Peyer's patch (tissue), 4 donors: ENCODE measurements around the gene MCRIP2.

Experiments
- POLR2A ChIP-seq, 2 donors: fragments of 450-650 bp; IDR thresholded peaks; one replicate each; pipeline ENCODE4 v1.5.1; 2017; ENCODE audit warnings: antibody characterized with exemption in 2 of 2, mild to moderate bottlenecking in 2 of 2, moderate library complexity in 2 of 2
- TF ChIP-seq, protein P1 (sequence below), 6 experiments: fragments of 450-650 bp in 4 of 6; fragments of 200-600 bp in 2 of 6; sonication (generic) in 1 of 6; IDR thresholded peaks; one replicate each; pipeline ENCODE4 v1.5.1; 2017 to 2019; ENCODE audit warnings: antibody characterized with exemption in 6 of 6, mild to moderate bottlenecking in 3 of 6, moderate library complexity in 1 of 6

- no peak for TF ChIP-seq POLR2A (IDR thresholded peaks at IDR 0.05)
- TF ChIP-seq, protein P1, sequence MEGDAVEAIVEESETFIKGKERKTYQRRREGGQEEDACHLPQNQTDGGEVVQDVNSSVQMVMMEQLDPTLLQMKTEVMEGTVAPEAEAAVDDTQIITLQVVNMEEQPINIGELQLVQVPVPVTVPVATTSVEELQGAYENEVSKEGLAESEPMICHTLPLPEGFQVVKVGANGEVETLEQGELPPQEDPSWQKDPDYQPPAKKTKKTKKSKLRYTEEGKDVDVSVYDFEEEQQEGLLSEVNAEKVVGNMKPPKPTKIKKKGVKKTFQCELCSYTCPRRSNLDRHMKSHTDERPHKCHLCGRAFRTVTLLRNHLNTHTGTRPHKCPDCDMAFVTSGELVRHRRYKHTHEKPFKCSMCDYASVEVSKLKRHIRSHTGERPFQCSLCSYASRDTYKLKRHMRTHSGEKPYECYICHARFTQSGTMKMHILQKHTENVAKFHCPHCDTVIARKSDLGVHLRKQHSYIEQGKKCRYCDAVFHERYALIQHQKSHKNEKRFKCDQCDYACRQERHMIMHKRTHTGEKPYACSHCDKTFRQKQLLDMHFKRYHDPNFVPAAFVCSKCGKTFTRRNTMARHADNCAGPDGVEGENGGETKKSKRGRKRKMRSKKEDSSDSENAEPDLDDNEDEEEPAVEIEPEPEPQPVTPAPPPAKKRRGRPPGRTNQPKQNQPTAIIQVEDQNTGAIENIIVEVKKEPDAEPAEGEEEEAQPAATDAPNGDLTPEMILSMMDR (IDR thresholded peaks at IDR 0.05), result peak in 1 of 6 experiments; percentile 2
These were observed 39.5 kb downstream of the MCRIP2 start for GRCh38 chr16:680967-681745.
